Femur (tissue), 1 donor: ENCODE data around the gene TMEM131L.
A peak's percentile ranks its signal among the peaks of the same experiment; 100 is the strongest.
"Not testable (repeated sequence)": the region's sequence is repeated elsewhere in the genome, so short reads cannot be mapped to it uniquely, and the experiment has no call there.

Source experiments
- DNase-seq: peaks from one replicate; pipeline ENCODE4 v3.0.0-alpha.2; 2017

Gene TMEM131L

DNA sequence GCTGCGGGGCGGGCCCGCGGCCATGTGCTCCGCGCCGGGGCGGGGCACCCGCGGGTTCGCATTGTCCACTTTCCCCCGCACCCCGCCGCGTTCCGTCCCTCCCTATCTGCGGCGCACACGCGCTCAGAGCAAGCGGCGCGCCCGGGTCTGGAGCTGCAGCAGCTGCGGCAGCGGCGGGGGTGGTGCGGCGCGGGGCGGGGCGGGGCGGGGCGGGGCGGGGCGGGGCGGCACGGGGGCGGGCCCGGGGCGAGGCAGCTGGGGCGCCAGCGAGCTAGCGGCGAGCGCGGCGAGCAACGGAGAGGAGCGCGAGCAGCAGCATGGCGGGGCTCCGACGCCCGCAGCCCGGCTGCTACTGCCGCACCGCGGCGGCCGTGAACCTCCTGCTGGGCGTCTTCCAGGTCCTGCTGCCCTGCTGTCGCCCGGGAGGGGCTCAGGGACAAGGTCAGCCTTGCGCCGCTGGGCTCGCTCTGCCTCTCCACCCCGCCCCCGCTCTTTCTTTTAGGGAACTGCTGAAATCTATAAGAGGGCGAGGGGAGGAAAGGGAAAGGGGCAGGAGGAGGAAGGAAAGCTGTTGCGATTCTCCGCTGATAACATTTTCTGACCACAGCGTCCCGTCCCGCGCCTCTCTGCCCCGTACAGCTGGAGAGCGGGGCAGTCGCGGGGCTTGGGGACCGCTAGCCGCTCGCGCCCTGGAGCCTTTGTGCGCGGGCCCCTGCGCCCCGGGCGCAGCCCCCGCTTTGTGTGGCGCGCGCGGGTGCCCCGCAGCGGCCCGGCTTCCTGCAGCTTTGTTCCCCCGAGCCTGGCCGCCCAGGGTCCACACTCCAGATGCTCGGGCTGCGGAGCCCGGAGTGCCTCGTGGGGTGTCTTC, at the start of gene TMEM131L:
Gene TMEM131L (plus strand): TSS at position 280 of the 868 bp plus-strand sequence. CDS start 38 bp downstream, at position 318.
- peak; percentile 88 for DNase-seq

DNA sequence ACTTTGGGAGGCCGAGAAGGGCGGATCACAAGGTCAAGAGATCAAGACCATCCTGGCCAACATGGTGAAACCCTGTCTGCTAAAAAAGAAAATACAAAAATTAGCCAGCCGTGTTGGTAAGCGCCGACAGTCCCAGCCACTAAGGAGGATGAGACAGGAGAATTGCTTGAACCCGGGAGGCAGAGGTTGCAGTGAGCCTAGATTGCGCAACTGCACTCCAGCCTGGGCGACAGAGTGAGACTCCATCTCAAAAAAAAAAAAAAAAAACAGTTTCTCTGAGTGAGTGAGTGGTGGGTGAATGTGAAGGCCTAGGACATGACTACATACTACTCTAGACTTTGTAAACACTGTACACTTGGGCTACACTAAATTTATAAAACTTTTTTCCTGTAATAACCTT, 49.7 kb upstream of the TMEM131L start:
- DNase-seq, result not testable (repeated sequence)

DNA sequence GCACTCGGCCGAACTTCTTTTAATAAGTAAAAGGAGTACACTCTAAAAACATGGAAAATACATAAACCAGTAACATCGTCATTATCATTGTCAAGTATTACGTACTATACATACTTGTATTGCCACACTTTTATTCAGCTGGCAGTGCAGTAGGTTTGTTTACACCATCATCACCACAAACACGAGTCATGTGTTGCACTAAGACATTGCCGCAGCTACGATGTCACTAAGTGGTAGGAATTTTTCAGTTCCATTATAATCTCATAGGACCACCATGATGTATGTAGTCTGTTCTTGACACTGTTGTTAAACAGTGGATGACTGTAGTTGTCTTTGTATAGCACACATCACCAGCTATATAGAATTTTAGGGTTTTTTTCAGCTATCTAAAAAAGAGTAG, 48.0 kb upstream of the TMEM131L start:
- no peak for DNase-seq

DNA sequence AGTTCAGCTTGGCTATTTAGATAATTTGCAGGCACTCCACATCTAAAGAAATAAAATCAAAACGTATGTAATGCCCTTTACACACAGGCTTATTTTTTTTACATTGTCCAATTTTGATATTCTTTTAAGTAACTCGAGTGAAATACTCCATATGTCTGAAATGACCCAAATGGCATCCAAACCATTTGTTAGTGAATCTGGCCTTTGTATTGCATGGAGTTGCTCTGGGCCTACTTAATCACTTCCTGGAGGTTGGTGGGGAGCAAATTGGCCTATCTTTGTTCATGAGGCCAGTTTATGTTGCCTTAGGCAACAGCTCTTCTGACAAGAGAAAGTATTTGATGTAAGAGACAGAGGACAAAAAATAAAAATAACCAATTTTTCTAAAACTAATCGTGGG, 47.6 kb upstream of the TMEM131L start:
- DNase-seq, result no peak

DNA sequence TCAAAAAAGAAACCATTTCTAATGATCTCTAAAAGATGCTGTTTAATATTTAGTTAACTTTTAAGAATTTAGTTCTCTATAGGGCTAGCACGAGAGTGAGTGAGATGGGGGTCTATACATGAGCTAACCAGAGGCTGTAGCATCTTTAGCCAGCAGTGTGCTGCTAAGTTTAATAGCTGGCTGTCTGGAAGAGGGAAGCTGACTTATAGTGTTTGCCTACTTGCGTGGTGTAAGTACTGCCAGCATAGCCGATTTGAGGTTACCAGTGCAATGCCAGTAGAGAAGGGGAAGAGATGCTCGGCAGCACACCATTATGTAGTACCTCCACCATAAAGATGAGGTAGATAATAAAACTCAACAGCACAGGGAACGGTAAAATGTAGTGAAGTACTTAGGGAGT, 47.1 kb upstream of the TMEM131L start:
- DNase-seq, result no peak

DNA sequence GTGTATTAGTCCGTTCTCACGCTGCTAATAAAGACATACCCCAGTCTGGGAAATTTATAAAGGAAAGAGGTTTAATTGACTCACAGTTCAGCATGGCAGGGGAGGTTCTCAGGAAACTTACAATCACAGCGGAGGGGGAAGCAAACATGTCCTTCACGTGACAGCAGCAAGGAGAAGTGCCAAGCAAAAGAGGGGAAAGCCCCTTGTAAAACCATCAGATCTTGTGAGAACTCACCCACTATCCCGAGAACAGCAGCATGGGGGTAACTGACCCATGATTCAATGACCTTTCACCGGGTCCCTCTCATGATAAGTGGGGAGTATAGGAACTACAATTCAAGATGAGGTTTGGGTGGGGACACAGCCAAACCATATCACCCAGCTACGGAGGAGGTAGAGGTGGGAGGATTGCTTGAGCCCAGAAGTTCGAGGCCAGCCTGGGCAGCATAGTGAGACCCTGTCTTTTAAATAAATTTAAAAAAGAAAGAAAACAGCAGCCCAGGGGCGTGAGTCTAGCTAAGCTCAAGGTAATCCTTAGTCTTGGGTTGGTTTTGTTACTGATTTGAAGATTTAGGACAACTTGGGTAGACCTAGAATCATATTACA, 46.4 kb upstream of the TMEM131L start:
- no peak for DNase-seq

GRCh38 chr4:153420361-153420760, 45.8 kb upstream of the TMEM131L start:
- no peak for DNase-seq

GRCh38 chr4:153421941-153422340, 44.2 kb upstream of the TMEM131L start:
- DNase-seq, result no peak

DNA sequence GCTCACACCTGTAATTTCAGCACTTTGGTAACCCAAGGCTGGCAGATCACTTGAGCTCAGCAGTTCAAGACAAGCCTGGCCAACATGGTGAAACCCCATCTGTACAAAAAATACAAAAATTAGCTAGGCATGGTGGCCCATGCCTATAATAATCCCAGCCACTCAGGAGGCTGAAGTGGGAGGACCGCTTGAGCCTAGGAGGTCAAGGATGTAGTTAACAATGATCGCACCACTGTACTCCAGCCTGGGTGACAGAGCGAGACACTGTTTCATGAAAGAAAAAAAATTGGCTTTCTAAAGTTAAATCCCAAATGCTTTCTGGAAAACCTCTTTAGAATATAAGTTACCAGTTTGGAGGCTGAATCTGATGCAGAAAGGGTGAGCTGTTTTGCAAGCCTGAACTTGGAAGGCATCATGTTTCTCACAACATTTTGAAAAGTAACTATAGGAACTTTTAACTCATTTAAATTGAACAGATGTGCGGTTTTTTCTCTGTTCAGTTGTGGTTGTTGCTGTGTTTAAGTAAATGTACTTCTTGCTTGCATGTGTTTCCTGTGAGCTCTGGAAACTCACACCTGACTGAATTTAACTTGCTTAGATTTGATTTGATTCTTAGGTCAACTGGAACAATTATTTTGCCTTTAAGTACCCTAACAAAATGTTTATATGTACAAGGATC, 39.8 kb upstream of the TMEM131L start:
- DNase-seq, result no peak

GRCh38 chr4:153427363-153428071, 38.6 kb upstream of the TMEM131L start:
- no peak for DNase-seq

- DNase-seq, result no peak
These were observed 37.2 kb upstream of the TMEM131L start for GRCh38 chr4:153428941-153429475.

GRCh38 chr4:153432965-153433753, 33.0 kb upstream of the TMEM131L start:
- peak; percentile 63 for DNase-seq

DNA sequence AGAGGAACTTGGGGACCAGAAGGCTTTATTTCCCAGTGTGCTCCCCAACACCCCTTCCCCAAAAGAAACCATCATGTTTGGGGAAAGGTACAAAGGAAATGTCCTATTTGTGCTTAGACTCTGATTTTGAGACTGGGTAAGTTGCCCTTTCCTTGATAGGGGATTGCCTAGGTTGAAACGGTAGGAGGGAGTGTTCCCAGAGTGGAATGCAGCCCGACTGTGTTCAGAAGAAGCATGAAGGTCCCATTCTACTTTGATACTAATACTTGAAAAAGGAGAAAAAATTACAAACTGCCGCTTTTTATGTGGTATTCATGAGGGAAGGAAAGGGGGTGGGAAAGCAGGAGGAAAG, 32.4 kb upstream of the TMEM131L start:
- DNase-seq, result no peak

- DNase-seq, result no peak
These were observed 32.0 kb upstream of the TMEM131L start for GRCh38 chr4:153434190-153434589.

GRCh38 chr4:153438916-153439756, 27.0 kb upstream of the TMEM131L start:
- no peak for DNase-seq

- no peak for DNase-seq
These were observed 26.3 kb upstream of the TMEM131L start for GRCh38 chr4:153439831-153440230.

DNA sequence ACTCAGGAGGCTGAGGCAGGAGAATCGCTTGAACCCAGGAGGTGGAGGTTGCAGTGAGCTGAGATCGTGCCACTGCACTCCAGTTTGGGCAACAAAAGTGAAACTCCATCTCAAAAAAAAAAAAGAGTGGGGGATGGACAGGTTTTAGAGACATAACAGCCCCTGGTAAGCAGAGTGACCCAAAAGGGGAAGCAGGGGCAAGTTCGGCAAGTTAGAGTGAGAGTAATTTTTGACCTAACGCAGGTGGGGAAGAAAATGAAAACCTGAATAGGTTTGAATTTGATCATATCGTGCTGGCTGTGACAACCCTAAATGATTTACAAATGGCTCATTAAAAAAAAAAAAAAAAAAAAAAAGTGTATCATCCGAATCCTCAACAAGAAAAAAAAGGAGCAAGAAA, 25.7 kb upstream of the TMEM131L start:
- DNase-seq, result no peak

DNA sequence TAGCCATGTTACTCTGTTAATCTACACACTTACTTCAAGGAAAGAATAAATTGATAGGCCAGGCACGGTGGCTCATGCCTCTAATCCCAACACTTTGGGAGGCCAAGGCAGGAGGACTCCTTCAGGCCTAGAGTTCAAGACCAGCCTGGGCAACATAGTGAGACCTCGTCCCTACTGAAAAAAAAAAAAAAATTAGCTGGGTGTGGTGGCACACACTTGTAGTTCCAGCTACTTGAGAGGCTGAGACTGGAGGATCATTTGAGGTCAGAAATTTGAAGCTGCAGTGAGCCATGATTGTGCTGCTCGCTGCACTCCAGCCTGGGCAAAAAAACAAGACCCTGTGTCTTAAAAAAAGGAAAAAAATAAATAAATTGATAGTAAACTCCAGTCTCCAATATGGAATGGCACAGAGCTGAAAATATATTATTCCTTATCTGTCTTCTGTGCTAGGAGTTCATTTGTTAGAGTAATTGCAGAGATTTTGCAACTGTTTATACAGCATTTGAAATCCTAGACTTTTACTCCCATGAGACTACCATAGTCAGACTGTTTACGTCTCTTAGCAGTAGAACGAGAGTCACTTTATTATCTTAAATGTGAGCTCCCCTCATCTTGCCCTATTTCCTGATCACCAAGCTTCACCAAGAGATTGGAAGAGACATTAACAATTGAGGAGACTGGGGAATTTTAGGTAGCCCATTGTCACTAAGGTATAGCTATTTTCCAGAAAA, 18.8 kb upstream of the TMEM131L start:
- no peak for DNase-seq

- peak; percentile 25 for DNase-seq
These were observed 18.0 kb upstream of the TMEM131L start for GRCh38 chr4:153448003-153448731.

DNA sequence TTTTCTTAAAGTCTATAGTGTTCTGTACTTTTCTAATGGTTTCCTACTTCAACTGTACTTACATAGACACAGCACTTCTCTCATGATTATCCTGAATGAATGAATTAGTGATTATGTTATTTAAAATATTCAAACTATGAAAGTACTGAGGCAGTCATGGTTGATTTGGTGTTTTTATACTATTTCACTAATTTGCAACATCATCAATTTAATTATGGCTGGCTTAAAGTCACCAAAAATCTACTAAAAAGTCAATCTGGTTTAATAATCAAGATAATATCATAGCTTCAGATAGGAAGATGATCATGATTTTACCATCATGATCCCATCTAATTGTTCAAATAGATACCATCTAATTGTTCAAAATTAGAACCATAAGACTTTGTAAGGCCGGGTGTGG, 16.8 kb upstream of the TMEM131L start:
- no peak for DNase-seq
